Transverse colon (tissue), 4 donors: ENCODE measurements around the gene C17orf75.

ENCODE experiments used
- POLR2AphosphoS5 ChIP-seq, 3 donors: sonication (generic); formaldehyde crosslinking; IDR thresholded peaks; one replicate each; pipeline ENCODE4 v1.6.1; 2016; ENCODE audit warnings: antibody characterized with exemption in 3 of 3
- TF ChIP-seq, protein P1 (sequence below), 5 experiments: fragments of 200-600 bp in 3 of 5; fragments of 450-650 bp in 2 of 5; sonication (generic) in 3 of 5; IDR thresholded peaks; 1 replicate in 2 of 5; 2 replicates in 3 of 5; pipeline ENCODE4 v1.5.1; 2016 to 2017; ENCODE audit warnings: antibody characterized with exemption in 5 of 5, inconsistent platforms in 3 of 5, mild to moderate bottlenecking in 2 of 5, moderate library complexity in 1 of 5

DNA sequence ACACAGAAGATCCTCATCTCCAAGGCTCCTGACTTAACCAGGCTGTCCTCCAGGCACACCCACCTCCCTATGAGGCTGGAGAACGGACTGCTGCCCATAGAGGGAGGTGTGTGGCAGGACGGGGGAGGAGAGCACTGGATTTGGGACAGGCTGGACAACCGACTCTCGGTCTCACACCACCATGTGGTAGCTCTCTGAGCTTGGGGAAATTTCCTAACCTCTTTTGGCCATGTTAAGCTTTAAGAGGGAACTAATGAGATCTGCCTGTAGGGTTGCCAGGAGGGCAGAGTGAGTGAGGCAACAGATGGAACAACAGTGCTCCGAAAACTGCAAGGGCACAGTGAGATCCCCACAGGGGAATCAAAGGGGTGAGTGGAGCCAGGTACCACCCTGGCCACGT is 43.7 kb downstream of the C17orf75 start:
- TF ChIP-seq POLR2AphosphoS5 (IDR thresholded peaks at IDR 0.05), result no peak
- TF ChIP-seq, protein P1, sequence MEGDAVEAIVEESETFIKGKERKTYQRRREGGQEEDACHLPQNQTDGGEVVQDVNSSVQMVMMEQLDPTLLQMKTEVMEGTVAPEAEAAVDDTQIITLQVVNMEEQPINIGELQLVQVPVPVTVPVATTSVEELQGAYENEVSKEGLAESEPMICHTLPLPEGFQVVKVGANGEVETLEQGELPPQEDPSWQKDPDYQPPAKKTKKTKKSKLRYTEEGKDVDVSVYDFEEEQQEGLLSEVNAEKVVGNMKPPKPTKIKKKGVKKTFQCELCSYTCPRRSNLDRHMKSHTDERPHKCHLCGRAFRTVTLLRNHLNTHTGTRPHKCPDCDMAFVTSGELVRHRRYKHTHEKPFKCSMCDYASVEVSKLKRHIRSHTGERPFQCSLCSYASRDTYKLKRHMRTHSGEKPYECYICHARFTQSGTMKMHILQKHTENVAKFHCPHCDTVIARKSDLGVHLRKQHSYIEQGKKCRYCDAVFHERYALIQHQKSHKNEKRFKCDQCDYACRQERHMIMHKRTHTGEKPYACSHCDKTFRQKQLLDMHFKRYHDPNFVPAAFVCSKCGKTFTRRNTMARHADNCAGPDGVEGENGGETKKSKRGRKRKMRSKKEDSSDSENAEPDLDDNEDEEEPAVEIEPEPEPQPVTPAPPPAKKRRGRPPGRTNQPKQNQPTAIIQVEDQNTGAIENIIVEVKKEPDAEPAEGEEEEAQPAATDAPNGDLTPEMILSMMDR (IDR thresholded peaks at IDR 0.05), result no peak
